ENCODE data around the gene GPX4.

DNA sequence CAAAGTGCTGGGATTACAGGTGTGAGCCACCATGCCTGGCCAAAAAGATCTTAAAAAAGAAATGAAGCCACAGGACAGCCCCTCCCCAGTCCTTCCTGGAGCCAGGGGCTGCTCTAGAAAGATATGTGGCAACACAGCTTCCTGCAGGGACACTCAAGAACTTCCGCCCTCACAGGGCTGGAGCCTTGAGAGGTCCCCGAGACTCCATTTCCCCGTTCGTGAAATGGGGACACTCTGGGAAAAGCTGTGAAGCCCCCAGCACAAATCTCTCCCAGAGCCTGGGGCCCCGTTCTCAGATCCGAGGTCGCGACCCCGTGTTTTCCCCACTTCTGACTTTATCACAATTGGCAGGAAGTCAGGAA lies 2.5 kb upstream of the GPX4 start:
- no peak for TF ChIP-seq TAF1 (IDR thresholded peaks at IDR 0.05; ENCODE audit: borderline replicate concordance, insufficient read depth, low read length)
- no peak for TF ChIP-seq POLR2AphosphoS5 (IDR thresholded peaks at IDR 0.05; ENCODE audit: low read depth, low read length)
- no peak for TF ChIP-seq SIN3A (IDR thresholded peaks at IDR 0.05; ENCODE audit: borderline replicate concordance, insufficient read depth, low read length)
- TF ChIP-seq, protein P1, sequence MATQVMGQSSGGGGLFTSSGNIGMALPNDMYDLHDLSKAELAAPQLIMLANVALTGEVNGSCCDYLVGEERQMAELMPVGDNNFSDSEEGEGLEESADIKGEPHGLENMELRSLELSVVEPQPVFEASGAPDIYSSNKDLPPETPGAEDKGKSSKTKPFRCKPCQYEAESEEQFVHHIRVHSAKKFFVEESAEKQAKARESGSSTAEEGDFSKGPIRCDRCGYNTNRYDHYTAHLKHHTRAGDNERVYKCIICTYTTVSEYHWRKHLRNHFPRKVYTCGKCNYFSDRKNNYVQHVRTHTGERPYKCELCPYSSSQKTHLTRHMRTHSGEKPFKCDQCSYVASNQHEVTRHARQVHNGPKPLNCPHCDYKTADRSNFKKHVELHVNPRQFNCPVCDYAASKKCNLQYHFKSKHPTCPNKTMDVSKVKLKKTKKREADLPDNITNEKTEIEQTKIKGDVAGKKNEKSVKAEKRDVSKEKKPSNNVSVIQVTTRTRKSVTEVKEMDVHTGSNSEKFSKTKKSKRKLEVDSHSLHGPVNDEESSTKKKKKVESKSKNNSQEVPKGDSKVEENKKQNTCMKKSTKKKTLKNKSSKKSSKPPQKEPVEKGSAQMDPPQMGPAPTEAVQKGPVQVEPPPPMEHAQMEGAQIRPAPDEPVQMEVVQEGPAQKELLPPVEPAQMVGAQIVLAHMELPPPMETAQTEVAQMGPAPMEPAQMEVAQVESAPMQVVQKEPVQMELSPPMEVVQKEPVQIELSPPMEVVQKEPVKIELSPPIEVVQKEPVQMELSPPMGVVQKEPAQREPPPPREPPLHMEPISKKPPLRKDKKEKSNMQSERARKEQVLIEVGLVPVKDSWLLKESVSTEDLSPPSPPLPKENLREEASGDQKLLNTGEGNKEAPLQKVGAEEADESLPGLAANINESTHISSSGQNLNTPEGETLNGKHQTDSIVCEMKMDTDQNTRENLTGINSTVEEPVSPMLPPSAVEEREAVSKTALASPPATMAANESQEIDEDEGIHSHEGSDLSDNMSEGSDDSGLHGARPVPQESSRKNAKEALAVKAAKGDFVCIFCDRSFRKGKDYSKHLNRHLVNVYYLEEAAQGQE (IDR thresholded peaks at IDR 0.05; ENCODE audit: insufficient read depth in 1 of 2, low read depth in 2 of 2, low read length in 2 of 2), result no peak; a peak in 1 of 4 replicates
- TF ChIP-seq FOXP2 (optimal IDR thresholded peaks at IDR 0.05; ENCODE audit: borderline replicate concordance, extremely low read depth, extremely low read length, insufficient read depth), result no peak
